ENCODE data around the gene TRIL. TPM values are rescaled to one million over a fixed set of nuclear protein-coding genes. Genes with fewer than 3 reads are reported as not detected.

TRIL gene
- total and polyA plus RNA-seq, 2 of the 13 experiments (the other 11 are each of a cell fraction or from before 2014, with no cell fraction given), result 0.18 to 0.40 TPM

- POLR2A ChIA-PET, result no interaction called here
- in situ Hi-C loops (cut with HindIII; ENCODE audit: extremely low pct_ligation_motif_present, low pct_unique_long_range_greater_than_20kb), result no loop called here
- H3K4me1 ChIP-seq (ENCODE audit: insufficient read depth, low read length), result peaks cover 48% of the 10 kb centered on the region
- no peak overlapping the region for H3K27ac ChIP-seq (ENCODE audit: extremely low read length, insufficient read depth, low read length)
- BruUV-seq (replicated peaks), result no TSS peak
- no peak overlapping the region for H3K4me2 ChIP-seq (ENCODE audit: low read depth, low read length)
- DNase-seq (ENCODE audit: low spot score) (no peak), ATAC-seq (no peak), FAIRE-seq (no peak)
- no peaks in the 10 kb centered on the region for H3K9me3 ChIP-seq (ENCODE audit: low read length)
- no peak overlapping the region for H3K4me3 ChIP-seq (replicated peaks in 1 of 3; ENCODE audit: insufficient read depth in 1 of 3, low read depth in 2 of 3, low read length in 3 of 3)
- TF ChIP-seq RFXANK (CRISPR knock-in tag; IDR thresholded peaks at IDR 0.05) (no peak), EEA1 (CRISPR knock-in tag; IDR thresholded peaks at IDR 0.05; ENCODE audit: borderline replicate concordance) (no peak), ZNF557 (CRISPR knock-in tag; IDR thresholded peaks at IDR 0.05) (no peak), ZNF879 (CRISPR knock-in tag; IDR thresholded peaks at IDR 0.05) (no peak), KAT8 (CRISPR knock-in tag; IDR thresholded peaks at IDR 0.05) (no peak)
- CTCF ChIA-PET (ENCODE audit: low intra/inter-chr PET ratio, low total read pairs), result no interaction called here
- H4K20me1 ChIP-seq (ENCODE audit: insufficient read depth, low read length), result no peaks in the 10 kb centered on the region
- no peaks in the 10 kb centered on the region for H3K79me2 ChIP-seq (ENCODE audit: insufficient read depth, low read length)
- H2AFZ ChIP-seq (ENCODE audit: low read length), result no peak overlapping the region
- 53% methylated on average over 6 of the region's 7 CpGs for WGBS (ENCODE audit: low lambda C conversion rate)
- intact Hi-C loops (cut with micrococcal nuclease; ENCODE audit: unreplicated experiment), result no loop called here
- peaks cover 1 to 12% of the 10 kb centered on the region in 2 experiments; a peak in 2 of 5 replicates for H3K27me3 ChIP-seq (ENCODE audit: control insufficient read depth in 1 of 2, insufficient read depth in 2 of 2, low read length in 2 of 2)
- H3K36me3 ChIP-seq (replicated peaks in 1 of 2; ENCODE audit: control insufficient read depth in 1 of 2, insufficient read depth in 2 of 2, low read length in 2 of 2), result no peaks in the 10 kb centered on the region
- no peak overlapping the region for H3K9ac ChIP-seq (ENCODE audit: insufficient read depth, low read depth, low read length)
Observed at GRCh38 chr7:28937619-28938018, 20.5 kb downstream of the TRIL start.

- POLR2A ChIA-PET, result no interaction called here
Observed at GRCh38 chr7:28937103-28937502, 21.0 kb downstream of the TRIL start.

More at GRCh38 chr7:28937103-28937502, 21.0 kb downstream of the TRIL start:
- intact Hi-C loops (cut with micrococcal nuclease; ENCODE audit: unreplicated experiment) (no loop called here), in situ Hi-C loops (cut with HindIII; ENCODE audit: extremely low pct_ligation_motif_present, low pct_unique_long_range_greater_than_20kb) (no loop called here)
- TF ChIP-seq STAT6 (CRISPR knock-in tag; IDR thresholded peaks at IDR 0.05; ENCODE audit: borderline replicate concordance) (no peak), MTA3 (CRISPR knock-in tag; IDR thresholded peaks at IDR 0.05) (no peak), FOXM1 (CRISPR knock-in tag; IDR thresholded peaks at IDR 0.05) (no peak), MLXIP (CRISPR knock-in tag; IDR thresholded peaks at IDR 0.05; ENCODE audit: borderline replicate concordance) (no peak), PTBP1 (IDR thresholded peaks at IDR 0.05; ENCODE audit: low read depth, low read length, poor library complexity, severe bottlenecking) (no peak), RBM22 (optimal IDR thresholded peaks at IDR 0.05; ENCODE audit: low read length) (no peak), POGZ (CRISPR knock-in tag; IDR thresholded peaks at IDR 0.05) (no peak)
- Histone ChIP-seq H3K36me3 (replicated peaks in 1 of 2; ENCODE audit: control insufficient read depth in 1 of 2, insufficient read depth in 2 of 2, low read length in 2 of 2) (no peaks in the 10 kb centered on the region), H3K27me3 (ENCODE audit: control insufficient read depth in 1 of 2, insufficient read depth in 2 of 2, low read length in 2 of 2) (peaks cover 1 to 12% of the 10 kb centered on the region in 2 experiments; a peak in 2 of 5 replicates), H3K4me1 (ENCODE audit: insufficient read depth, low read length) (peaks cover 52% of the 10 kb centered on the region), H3K9ac (ENCODE audit: insufficient read depth, low read depth, low read length) (no peak overlapping the region), H4K20me1 (ENCODE audit: insufficient read depth, low read length) (no peaks in the 10 kb centered on the region), H3K4me3 (replicated peaks in 1 of 3; ENCODE audit: insufficient read depth in 1 of 3, low read depth in 2 of 3, low read length in 3 of 3) (no peak overlapping the region), H3K79me2 (ENCODE audit: insufficient read depth, low read length) (no peaks in the 10 kb centered on the region), H3K4me2 (ENCODE audit: low read depth, low read length) (no peak overlapping the region), H3K9me3 (ENCODE audit: low read length) (no peaks in the 10 kb centered on the region), H2AFZ (ENCODE audit: low read length) (no peak overlapping the region), H3K27ac (ENCODE audit: extremely low read length, insufficient read depth, low read length) (no peak overlapping the region)
- BruUV-seq (replicated peaks), result no TSS peak
- FAIRE-seq (no peak), DNase-seq (ENCODE audit: low spot score) (no peak), ATAC-seq (no peak)
- CTCF ChIA-PET (ENCODE audit: low intra/inter-chr PET ratio, low total read pairs), result no interaction called here
- WGBS (ENCODE audit: low lambda C conversion rate), result 24% methylated on average over 6 of the region's 6 CpGs

All from HepG2 (cell line).